HEK293 (cell line): ENCODE data around the gene PCNX3.
A peak's percentile ranks its signal among the peaks of the same experiment; 100 is the strongest.

Source experiments
- CTCF ChIA-PET: fragments of 350-600 bp; formaldehyde crosslinking; extraction: SDS; loops from one replicate; lab custom pipeline; 2021; ENCODE audit warnings: antibody characterized with exemption; lab: Yijun Ruan, JAX
- POLR2A ChIA-PET: fragments of 300-600 bp; formaldehyde crosslinking; extraction: SDS; loops from one replicate; lab custom pipeline; 2020; ENCODE audit warnings: antibody characterized with exemption, inconsistent platforms; lab: Yijun Ruan, JAX
- H3K27ac ChIP-seq: fragments of 200-500 bp; sonication (Bioruptor generic); 2 replicates; pipeline ENCODE4 v1.5.1; 2014; ENCODE audit warnings: low read depth, low read length, control low read depth, inconsistent platforms; ENCODE audit errors: extremely low read depth
- H3K36me3 ChIP-seq, 2 experiments: fragments of 200-500 bp in 1 of 2; sonication (Bioruptor generic) in 1 of 2; 1 replicate in 1 of 2; 2 replicates in 1 of 2; pipeline ENCODE4 v1.5.1; 2014 to 2017; ENCODE audit warnings: inconsistent platforms in 2 of 2, low read length in 2 of 2; ENCODE audit not compliant: control insufficient read depth in 2 of 2, insufficient read depth in 1 of 2
- H3K4me1 ChIP-seq: fragments of 200-500 bp; sonication (Bioruptor generic); 2 replicates; pipeline ENCODE4 v1.5.1; 2014; ENCODE audit warnings: mild to moderate bottlenecking, low read length, inconsistent platforms; ENCODE audit not compliant: control insufficient read depth, insufficient read depth
- H3K4me3 ChIP-seq: 2 replicates; pipeline ENCODE4 v1.5.1; 2011; ENCODE audit warnings: low read depth, mild to moderate bottlenecking, control low read depth, low read length, moderate library complexity
- H3K9me3 ChIP-seq: fragments of 200-500 bp; sonication (Bioruptor generic); 2 replicates; pipeline ENCODE4 v1.5.1; 2014; ENCODE audit warnings: low read depth, low read length, inconsistent platforms; ENCODE audit not compliant: control insufficient read depth, insufficient read depth
- BCL6B ChIP-seq: fragments of 450-650 bp; formaldehyde crosslinking; IDR thresholded peaks from 2 replicates; pipeline ENCODE4 v1.5.1; 2017; ENCODE audit warnings: missing biosample characterization, missing genetic modification characterization
- GFI1B ChIP-seq: fragments of 450-650 bp; formaldehyde crosslinking; IDR thresholded peaks from 2 replicates; pipeline ENCODE4 v1.5.1; 2016; ENCODE audit warnings: missing biosample characterization, missing genetic modification characterization
- HOXA7 ChIP-seq: sonication (generic); formaldehyde crosslinking; IDR thresholded peaks from 2 replicates; pipeline ENCODE4 v1.8.1; 2022; ENCODE audit warnings: missing genetic modification reagents, borderline replicate concordance
- KLF9 ChIP-seq: fragments of 450-650 bp; formaldehyde crosslinking; IDR thresholded peaks from 2 replicates; pipeline ENCODE4 v1.5.1; 2016; ENCODE audit warnings: missing biosample characterization, missing genetic modification characterization, low read depth
- MZF1 ChIP-seq: fragments of 450-650 bp; formaldehyde crosslinking; IDR thresholded peaks from 2 replicates; pipeline ENCODE4 v1.5.1; 2017; ENCODE audit warnings: missing biosample characterization, missing genetic modification characterization, borderline replicate concordance
- OVOL3 ChIP-seq: fragments of 450-650 bp; formaldehyde crosslinking; IDR thresholded peaks from 2 replicates; pipeline ENCODE4 v1.5.1; 2016; ENCODE audit warnings: missing biosample characterization, missing genetic modification characterization
- PBX3 ChIP-seq: sonication (generic); formaldehyde crosslinking; IDR thresholded peaks from 2 replicates; pipeline ENCODE4 v1.8.1; 2022; ENCODE audit warnings: mild to moderate bottlenecking, moderate library complexity, missing genetic modification reagents
- SCRT2 ChIP-seq: fragments of 450-650 bp; formaldehyde crosslinking; IDR thresholded peaks from 2 replicates; pipeline ENCODE4 v1.5.1; 2016; ENCODE audit warnings: missing biosample characterization, missing genetic modification characterization
- ZBTB20 ChIP-seq: fragments of 450-650 bp; formaldehyde crosslinking; IDR thresholded peaks from 2 replicates; pipeline ENCODE4 v1.5.1; 2016; ENCODE audit warnings: missing biosample characterization, missing genetic modification characterization
- ZBTB26 ChIP-seq: fragments of 450-650 bp; formaldehyde crosslinking; optimal IDR thresholded peaks from 2 replicates; pipeline ENCODE3; 2016; ENCODE audit warnings: missing biosample characterization, mild to moderate bottlenecking, missing genetic modification characterization
- ZNF138 ChIP-seq: fragments of 450-650 bp; formaldehyde crosslinking; IDR thresholded peaks from 2 replicates; pipeline ENCODE4 v1.5.1; 2016; ENCODE audit warnings: missing biosample characterization, missing genetic modification characterization, borderline replicate concordance
- ZNF202 ChIP-seq: fragments of 450-650 bp; formaldehyde crosslinking; IDR thresholded peaks from 2 replicates; pipeline ENCODE4 v1.5.1; 2016; ENCODE audit warnings: missing biosample characterization, missing genetic modification characterization, borderline replicate concordance
- ZNF211 ChIP-seq: fragments of 450-650 bp; formaldehyde crosslinking; IDR thresholded peaks from 2 replicates; pipeline ENCODE4 v1.5.1; 2016; ENCODE audit warnings: low read depth, missing biosample characterization, missing genetic modification characterization
- ZNF239 ChIP-seq: fragments of 450-650 bp; formaldehyde crosslinking; IDR thresholded peaks from 2 replicates; pipeline ENCODE4 v1.5.1; 2016; ENCODE audit warnings: missing biosample characterization, missing genetic modification characterization
- ZNF341 ChIP-seq: fragments of 450-650 bp; formaldehyde crosslinking; IDR thresholded peaks from 2 replicates; pipeline ENCODE4; 2016; ENCODE audit warnings: low read depth, missing biosample characterization, missing genetic modification characterization
- ZNF48 ChIP-seq: fragments of 450-650 bp; formaldehyde crosslinking; IDR thresholded peaks from 2 replicates; pipeline ENCODE4 v1.5.1; 2016; ENCODE audit warnings: missing biosample characterization, missing genetic modification characterization
- ZNF529 ChIP-seq: fragments of 450-650 bp; formaldehyde crosslinking; IDR thresholded peaks from 2 replicates; pipeline ENCODE4 v1.5.1; 2017; ENCODE audit warnings: missing genetic modification characterization, missing biosample characterization; ENCODE audit not compliant: insufficient replicate concordance
- ZNF544 ChIP-seq: fragments of 450-650 bp; formaldehyde crosslinking; IDR thresholded peaks from 2 replicates; pipeline ENCODE4 v1.5.0; 2017; ENCODE audit warnings: missing biosample characterization, missing genetic modification characterization
- ZNF558 ChIP-seq: fragments of 450-650 bp; formaldehyde crosslinking; IDR thresholded peaks from 2 replicates; pipeline ENCODE4 v1.5.1; 2016; ENCODE audit warnings: missing biosample characterization, missing genetic modification characterization
- ZNF585B ChIP-seq: fragments of 450-650 bp; formaldehyde crosslinking; IDR thresholded peaks from 2 replicates; pipeline ENCODE4 v1.5.1; 2016; ENCODE audit warnings: missing biosample characterization, missing genetic modification characterization
- ZNF707 ChIP-seq: fragments of 450-650 bp; formaldehyde crosslinking; IDR thresholded peaks from 2 replicates; pipeline ENCODE4 v1.5.1; 2016; ENCODE audit warnings: missing biosample characterization, missing genetic modification characterization
- ZNF776 ChIP-seq: fragments of 450-650 bp; formaldehyde crosslinking; IDR thresholded peaks from 2 replicates; pipeline ENCODE4 v1.5.0; 2017; ENCODE audit warnings: missing biosample characterization, missing genetic modification characterization, borderline replicate concordance
- ZNF837 ChIP-seq: fragments of 450-650 bp; formaldehyde crosslinking; IDR thresholded peaks from 2 replicates; pipeline ENCODE4 v1.5.1; 2016; ENCODE audit warnings: missing biosample characterization, missing genetic modification characterization
- ZSCAN30 ChIP-seq: fragments of 450-650 bp; IDR thresholded peaks from 2 replicates; pipeline ENCODE4 v1.5.1; 2018; ENCODE audit warnings: missing biosample characterization, mild to moderate bottlenecking, missing genetic modification characterization, moderate library complexity
- ZSCAN4 ChIP-seq: fragments of 450-650 bp; formaldehyde crosslinking; IDR thresholded peaks from 2 replicates; pipeline ENCODE4 v1.5.1; 2017; ENCODE audit warnings: missing biosample characterization, missing genetic modification characterization
- TF ChIP-seq, protein P1 (sequence below): fragments of 450-650 bp; formaldehyde crosslinking; IDR thresholded peaks from 2 replicates; pipeline ENCODE4 v1.5.1; 2017; ENCODE audit warnings: missing biosample characterization, mild to moderate bottlenecking, missing genetic modification characterization, moderate library complexity
- TF ChIP-seq, protein P2 (sequence below): fragments of 450-650 bp; formaldehyde crosslinking; IDR thresholded peaks from 2 replicates; pipeline ENCODE4 v1.5.1; 2016; ENCODE audit warnings: missing biosample characterization, missing genetic modification characterization, low read depth

PCNX3 gene

GRCh38 chr11:65615950-65616574, 486 bp downstream of the PCNX3 start (continued):
- TF ChIP-seq ZNF585B (tag by site-specific recombination) (no peak), ZNF558 (tag by site-specific recombination) (no peak), ZNF211 (no peak), SCRT2 (tag by site-specific recombination) (peak; percentile 88), ZNF776 (tag by site-specific recombination) (no peak), GFI1B (no peak), ZNF202 (tag by site-specific recombination) (no peak), ZBTB26 (tag by site-specific recombination) (peak; percentile 11), ZNF48 (tag by site-specific recombination) (no peak), ZNF707 (no peak), ZNF544 (tag by site-specific recombination) (no peak), ZSCAN4 (tag by site-specific recombination) (no peak), ZNF138 (tag by site-specific recombination) (no peak), KLF9 (tag by site-specific recombination) (peak; percentile 11; the same call in 1 of the 2 replicates), PBX3 (CRISPR knock-in tag) (no peak), ZBTB20 (tag by site-specific recombination) (peak; percentile 93), BCL6B (no peak)
- TF ChIP-seq, protein P1, sequence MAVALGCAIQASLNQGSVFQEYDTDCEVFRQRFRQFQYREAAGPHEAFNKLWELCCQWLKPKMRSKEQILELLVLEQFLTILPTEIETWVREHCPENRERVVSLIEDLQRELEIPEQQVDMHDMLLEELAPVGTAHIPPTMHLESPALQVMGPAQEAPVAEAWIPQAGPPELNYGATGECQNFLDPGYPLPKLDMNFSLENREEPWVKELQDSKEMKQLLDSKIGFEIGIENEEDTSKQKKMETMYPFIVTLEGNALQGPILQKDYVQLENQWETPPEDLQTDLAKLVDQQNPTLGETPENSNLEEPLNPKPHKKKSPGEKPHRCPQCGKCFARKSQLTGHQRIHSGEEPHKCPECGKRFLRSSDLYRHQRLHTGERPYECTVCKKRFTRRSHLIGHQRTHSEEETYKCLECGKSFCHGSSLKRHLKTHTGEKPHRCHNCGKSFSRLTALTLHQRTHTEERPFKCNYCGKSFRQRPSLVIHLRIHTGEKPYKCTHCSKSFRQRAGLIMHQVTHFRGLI, result no peak

DNA sequence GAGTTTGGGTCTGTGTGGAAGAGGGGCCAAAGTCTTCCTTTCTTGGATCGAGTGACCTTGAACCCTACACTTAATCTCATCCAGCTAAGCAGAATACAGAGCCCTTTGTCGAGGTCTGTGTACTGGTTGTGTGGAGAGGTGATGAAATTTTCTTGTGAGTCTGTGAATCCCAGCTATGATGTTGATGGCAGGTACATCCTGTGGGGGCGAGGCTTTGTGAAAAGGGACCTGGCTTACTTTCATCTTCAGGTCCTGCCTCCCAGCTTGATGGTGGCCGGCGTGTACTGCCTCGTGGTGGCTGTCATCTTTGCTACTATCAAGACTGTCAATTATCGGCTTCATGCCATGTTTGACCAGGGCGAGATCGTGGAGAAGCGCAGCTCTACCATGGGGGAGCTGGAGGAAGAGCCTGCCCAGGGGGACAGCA, 1.0 kb downstream of the PCNX3 start:
- CTCF ChIA-PET, result interaction anchor here (0.9 to 1.3 kb wide), 2 partner anchors 33 to 243 kb away, joined by 3 to 4 read pairs; partner anchors contain the start of gene MUS81

More for the DNA sequence above, 1.0 kb downstream of the PCNX3 start:
- peak overlapping the region; percentile 91 for H3K4me3 ChIP-seq
- POLR2A ChIA-PET, result interaction anchor here (0.6 kb wide), 1 partner anchor 20 kb away, joined by 6 read pairs; no protein-coding TSS in a partner anchor
- H3K27ac ChIP-seq, result peak overlapping the region; percentile 79
- TF ChIP-seq ZNF837 (no peak), ZNF529 (tag by site-specific recombination) (peak; percentile 96), ZNF341 (peak; percentile 42; the same call in 1 of the 2 replicates), SCRT2 (tag by site-specific recombination) (0 out of 2 replicates have a peak, but pooled peaks have one; percentile 26), HOXA7 (no peak), MZF1 (tag by site-specific recombination) (no peak), ZSCAN30 (tag by site-specific recombination) (no peak), ZNF239 (tag by site-specific recombination) (no peak), OVOL3 (tag by site-specific recombination) (no peak)
- TF ChIP-seq, protein P2, sequence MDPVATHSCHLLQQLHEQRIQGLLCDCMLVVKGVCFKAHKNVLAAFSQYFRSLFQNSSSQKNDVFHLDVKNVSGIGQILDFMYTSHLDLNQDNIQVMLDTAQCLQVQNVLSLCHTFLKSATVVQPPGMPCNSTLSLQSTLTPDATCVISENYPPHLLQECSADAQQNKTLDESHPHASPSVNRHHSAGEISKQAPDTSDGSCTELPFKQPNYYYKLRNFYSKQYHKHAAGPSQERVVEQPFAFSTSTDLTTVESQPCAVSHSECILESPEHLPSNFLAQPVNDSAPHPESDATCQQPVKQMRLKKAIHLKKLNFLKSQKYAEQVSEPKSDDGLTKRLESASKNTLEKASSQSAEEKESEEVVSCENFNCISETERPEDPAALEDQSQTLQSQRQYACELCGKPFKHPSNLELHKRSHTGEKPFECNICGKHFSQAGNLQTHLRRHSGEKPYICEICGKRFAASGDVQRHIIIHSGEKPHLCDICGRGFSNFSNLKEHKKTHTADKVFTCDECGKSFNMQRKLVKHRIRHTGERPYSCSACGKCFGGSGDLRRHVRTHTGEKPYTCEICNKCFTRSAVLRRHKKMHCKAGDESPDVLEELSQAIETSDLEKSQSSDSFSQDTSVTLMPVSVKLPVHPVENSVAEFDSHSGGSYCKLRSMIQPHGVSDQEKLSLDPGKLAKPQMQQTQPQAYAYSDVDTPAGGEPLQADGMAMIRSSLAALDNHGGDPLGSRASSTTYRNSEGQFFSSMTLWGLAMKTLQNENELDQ (tag by site-specific recombination), result no peak
- no peaks in the 10 kb centered on the region for H3K9me3 ChIP-seq
- peaks cover 0 to 65% of the 10 kb centered on the region in 2 experiments; a peak in 1 of 3 replicates for H3K36me3 ChIP-seq
- H3K4me1 ChIP-seq, result no peaks in the 10 kb centered on the region
